Transverse colon (tissue), 4 donors: Measurements from ENCODE around the gene PLXND1. TPM values are rescaled to one million over a fixed set of nuclear protein-coding genes. Genes with fewer than 3 reads are reported as not detected.

ENCODE experiments used
- DNase-seq: peaks from one replicate; pipeline ENCODE4 v3.0.0-alpha.2; 2019
- H3K27ac ChIP-seq, 4 donors: fragments of 200-600 bp; sonication (generic); 2 replicates each; pipeline ENCODE4 v1.5.1; 2016 to 2018; ENCODE audit warnings: inconsistent platforms in 4 of 4
- H3K27me3 ChIP-seq: fragments of 200-600 bp; sonication (generic); 2 replicates; pipeline ENCODE4 v1.5.1; 2017; ENCODE audit warnings: inconsistent platforms
- H3K36me3 ChIP-seq, 4 donors: fragments of 200-600 bp; sonication (generic); 2 replicates each; pipeline ENCODE4 v1.5.1; 2017 to 2019; ENCODE audit warnings: inconsistent platforms in 4 of 4
- H3K4me1 ChIP-seq, 4 donors: fragments of 200-600 bp; sonication (generic); 2 replicates each; pipeline ENCODE4 v1.5.1; 2017 to 2020; ENCODE audit warnings: inconsistent platforms in 4 of 4
- H3K4me3 ChIP-seq, 4 donors: fragments of 200-600 bp; sonication (generic); 1 replicate in 1 of 4; 2 replicates in 3 of 4; pipeline versions ENCODE4 v1.5.1 to v1.6.1; 2017 to 2019; ENCODE audit warnings: inconsistent platforms in 4 of 4
- H3K9me3 ChIP-seq, 2 donors: fragments of 200-600 bp; sonication (generic); 2 replicates each; pipeline ENCODE4 v1.5.1; 2017 to 2019; ENCODE audit warnings: inconsistent platforms in 2 of 2
- EP300 ChIP-seq: sonication (generic); formaldehyde crosslinking; IDR thresholded peaks from one replicate; pipeline ENCODE4 v1.6.1; 2017; ENCODE audit warnings: antibody characterized with exemption, low read depth
- POLR2A ChIP-seq: fragments of 450-650 bp; IDR thresholded peaks from one replicate; pipeline ENCODE4 v1.6.1; 2016; ENCODE audit warnings: antibody characterized with exemption, mild to moderate bottlenecking, moderate library complexity
- POLR2AphosphoS5 ChIP-seq, 3 donors: sonication (generic); formaldehyde crosslinking; IDR thresholded peaks; one replicate each; pipeline ENCODE4 v1.6.1; 2016; ENCODE audit warnings: antibody characterized with exemption in 3 of 3
- WGBS, 2 donors: methylation state at CpG; one replicate each; pipeline ENCODE4 v1.1.5; 2018; ENCODE audit warnings: low coverage in 1 of 2; 5-methylcytosine and 5-hydroxymethylcytosine counted together
- in situ Hi-C, 4 donors: fragments of 200-750 bp; cut with MboI; loops; one replicate each; pipeline versions ENCODE4 v1.15.0 to v1.15.1; 2017; ENCODE audit warnings: low sequenced_read_pairs in 3 of 4, low pct_ligation_motif_present in 1 of 4, low pct_unique_long_range_greater_than_20kb in 1 of 4
- intact Hi-C: fragments of 100-400 bp; cut with DNase I; formaldehyde crosslinking; loops from one replicate; pipeline ENCODE4 v1.15.1; 2023; ENCODE audit warnings: low total_unique reads
- total RNA-seq, 4 donors: library from RNA; depleted of rRNA; stranded (reverse); fragments of >200 nt; gene quantifications; one replicate each; pipeline ENCODE4 v1.1.0, GENCODE V29; 2016
- TF ChIP-seq, protein P1 (sequence below), 5 experiments: fragments of 200-600 bp in 3 of 5; fragments of 450-650 bp in 2 of 5; sonication (generic) in 3 of 5; IDR thresholded peaks; 1 replicate in 2 of 5; 2 replicates in 3 of 5; pipeline ENCODE4 v1.5.1; 2016 to 2017; ENCODE audit warnings: antibody characterized with exemption in 5 of 5, inconsistent platforms in 3 of 5, mild to moderate bottlenecking in 2 of 5, moderate library complexity in 1 of 5

The PLXND1 gene
- total RNA-seq, 4 donors from 2014 or later: 26.4 to 71.8 (median 35.8) TPM

DNA sequence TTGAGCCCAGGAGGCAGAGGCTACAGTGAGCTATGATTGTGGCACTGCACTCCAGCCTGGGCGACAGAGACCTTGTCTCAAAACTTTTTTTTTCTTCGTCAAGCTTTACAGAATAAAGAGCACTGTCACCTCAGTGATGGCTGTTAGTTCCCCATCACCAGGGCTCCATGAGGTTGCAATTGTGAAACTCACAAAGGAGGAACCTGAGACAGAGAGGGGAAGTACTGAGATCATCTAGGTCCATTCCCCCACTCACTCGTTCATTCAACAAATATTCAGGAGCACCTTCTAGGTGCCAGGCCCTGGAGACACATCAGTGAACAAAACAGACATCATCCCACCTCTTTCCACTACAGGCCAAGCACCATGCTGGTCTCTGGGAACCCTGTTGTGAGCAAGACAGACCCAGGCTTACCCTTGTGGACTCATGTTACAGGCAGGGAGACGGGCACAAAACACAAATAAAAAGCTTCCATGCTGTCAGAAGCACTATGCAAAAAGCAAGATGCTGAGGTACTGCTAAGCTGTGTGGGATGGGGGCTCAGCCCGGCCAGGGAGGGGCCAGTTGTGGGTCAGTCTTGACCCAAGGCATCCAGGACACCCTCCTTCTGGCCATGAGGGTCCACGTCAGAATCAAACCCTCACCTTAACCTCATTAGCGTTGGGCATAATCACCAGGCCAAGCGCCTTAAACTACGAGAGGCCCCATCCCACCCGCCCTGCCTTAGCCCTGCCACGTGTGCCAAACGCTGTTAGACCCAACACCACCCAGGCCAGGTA is 80.2 kb downstream of the PLXND1 start:
- no peaks in the 10 kb centered on the region for H3K9me3 ChIP-seq
- DNase-seq: no peak
- intact Hi-C loops: no loop called here
- in situ Hi-C loops: no loop called here
- H3K36me3 ChIP-seq: no peaks in the 10 kb centered on the region
- TF ChIP-seq EP300: no peak
- TF ChIP-seq POLR2AphosphoS5 (IDR thresholded peaks at IDR 0.05): no peak
- no peak for TF ChIP-seq POLR2A
- TF ChIP-seq, protein P1, sequence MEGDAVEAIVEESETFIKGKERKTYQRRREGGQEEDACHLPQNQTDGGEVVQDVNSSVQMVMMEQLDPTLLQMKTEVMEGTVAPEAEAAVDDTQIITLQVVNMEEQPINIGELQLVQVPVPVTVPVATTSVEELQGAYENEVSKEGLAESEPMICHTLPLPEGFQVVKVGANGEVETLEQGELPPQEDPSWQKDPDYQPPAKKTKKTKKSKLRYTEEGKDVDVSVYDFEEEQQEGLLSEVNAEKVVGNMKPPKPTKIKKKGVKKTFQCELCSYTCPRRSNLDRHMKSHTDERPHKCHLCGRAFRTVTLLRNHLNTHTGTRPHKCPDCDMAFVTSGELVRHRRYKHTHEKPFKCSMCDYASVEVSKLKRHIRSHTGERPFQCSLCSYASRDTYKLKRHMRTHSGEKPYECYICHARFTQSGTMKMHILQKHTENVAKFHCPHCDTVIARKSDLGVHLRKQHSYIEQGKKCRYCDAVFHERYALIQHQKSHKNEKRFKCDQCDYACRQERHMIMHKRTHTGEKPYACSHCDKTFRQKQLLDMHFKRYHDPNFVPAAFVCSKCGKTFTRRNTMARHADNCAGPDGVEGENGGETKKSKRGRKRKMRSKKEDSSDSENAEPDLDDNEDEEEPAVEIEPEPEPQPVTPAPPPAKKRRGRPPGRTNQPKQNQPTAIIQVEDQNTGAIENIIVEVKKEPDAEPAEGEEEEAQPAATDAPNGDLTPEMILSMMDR (IDR thresholded peaks at IDR 0.05): no peak
- H3K4me3 ChIP-seq: no peak overlapping the region
- 76 to 82% methylated on average over 2 to 12 of the region's 12 CpGs for WGBS, 2 donors
- H3K27me3 ChIP-seq: no peaks in the 10 kb centered on the region
- no peaks in the 10 kb centered on the region for H3K4me1 ChIP-seq
- H3K27ac ChIP-seq: no peak overlapping the region

DNA sequence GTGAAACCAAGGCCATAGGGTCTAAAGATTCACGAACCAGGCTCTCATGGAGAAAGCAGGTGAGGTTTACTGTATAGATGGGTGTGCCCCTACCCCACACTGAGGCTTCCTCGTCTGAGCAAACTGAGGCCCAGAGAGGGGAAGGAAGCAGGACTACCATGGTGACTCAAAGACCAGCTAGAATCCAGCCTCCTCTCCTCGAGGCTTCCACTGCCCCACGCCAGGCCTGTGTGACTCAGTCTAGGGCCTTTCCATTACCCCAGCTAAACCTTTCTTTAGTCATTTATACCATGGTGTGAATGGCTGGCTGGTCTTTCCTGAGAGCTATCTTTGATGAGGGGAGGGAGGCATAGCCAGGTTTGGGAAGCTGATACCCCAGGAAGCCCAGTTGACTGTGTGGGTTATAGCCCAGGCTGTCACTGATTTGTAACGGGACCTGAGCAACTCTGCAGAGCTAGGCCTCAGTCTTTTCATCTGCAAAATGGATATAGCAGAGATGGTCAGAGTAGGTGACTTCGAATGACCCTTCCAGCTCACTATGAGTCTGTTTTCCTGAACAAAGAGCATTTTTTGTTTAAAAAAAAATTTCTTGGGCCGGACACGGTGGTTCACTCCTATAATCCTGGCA is 81.0 kb downstream of the PLXND1 start:
- H3K27ac ChIP-seq: no peak overlapping the region
- no peaks in the 10 kb centered on the region for H3K4me1 ChIP-seq
- intact Hi-C loops (no loop called here), in situ Hi-C loops (no loop called here)
- no peak overlapping the region for H3K4me3 ChIP-seq
- no peaks in the 10 kb centered on the region for H3K27me3 ChIP-seq
- no peak for DNase-seq
- WGBS, 2 donors: 72 to 90% methylated on average over 3 to 8 of the region's 8 CpGs
- H3K36me3 ChIP-seq: no peaks in the 10 kb centered on the region
- H3K9me3 ChIP-seq: no peaks in the 10 kb centered on the region
- TF ChIP-seq, protein P1 (IDR thresholded peaks at IDR 0.05): no peak
- TF ChIP-seq EP300: no peak
- no peak for TF ChIP-seq POLR2A
- no peak for TF ChIP-seq POLR2AphosphoS5 (IDR thresholded peaks at IDR 0.05)

DNA sequence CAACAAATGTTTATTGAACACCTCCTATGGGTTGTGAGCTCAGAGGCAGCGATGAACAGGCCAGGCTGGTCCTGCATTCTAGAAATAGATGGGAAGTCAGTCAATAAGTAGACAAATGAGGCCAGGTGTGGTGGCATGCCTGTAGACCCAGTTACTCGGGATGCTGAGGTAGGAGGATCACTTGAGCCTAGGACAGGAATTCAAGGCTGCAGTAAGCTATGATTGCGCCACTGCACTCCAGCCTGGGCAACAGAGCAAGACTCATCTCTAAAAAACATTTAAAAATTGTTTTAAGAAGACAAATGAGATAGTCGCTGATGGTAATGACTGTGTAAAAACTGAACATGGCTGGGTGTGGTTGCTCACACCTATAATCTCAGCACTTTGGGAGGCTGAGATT is 82.4 kb downstream of the PLXND1 start:
- intact Hi-C loops (no loop called here), in situ Hi-C loops (no loop called here)
- Histone ChIP-seq H3K27me3 (no peaks in the 10 kb centered on the region), H3K36me3 (no peaks in the 10 kb centered on the region), H3K9me3 (no peaks in the 10 kb centered on the region), H3K4me3 (no peak overlapping the region), H3K4me1 (no peaks in the 10 kb centered on the region), H3K27ac (no peak overlapping the region)
- no peak for TF ChIP-seq EP300
- TF ChIP-seq, protein P1 (IDR thresholded peaks at IDR 0.05): no peak
- no peak for TF ChIP-seq POLR2A
- TF ChIP-seq POLR2AphosphoS5 (IDR thresholded peaks at IDR 0.05): no peak
- 79 to 84% methylated on average over 2 to 4 of the region's 4 CpGs for WGBS, 2 donors
- no peak for DNase-seq

DNA sequence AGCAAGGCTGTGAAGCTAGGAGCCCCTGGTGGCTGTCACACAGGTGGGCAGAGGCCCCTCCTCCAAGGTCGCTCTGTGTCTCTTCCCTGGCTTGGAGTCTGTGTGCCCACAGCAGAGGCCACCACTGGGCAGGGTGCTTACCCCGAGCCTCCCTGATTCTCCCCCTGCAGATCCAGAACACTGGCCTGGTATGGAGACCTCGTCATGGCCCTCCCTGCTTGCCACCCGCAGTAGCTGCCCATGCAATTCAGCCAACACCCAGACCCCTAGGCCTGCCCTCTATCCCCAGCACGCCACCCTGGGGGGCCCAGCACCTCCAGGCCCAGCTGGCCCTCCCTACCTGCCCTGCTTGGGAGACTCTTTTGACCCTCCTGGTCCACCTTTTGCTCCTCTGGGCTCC is 83.5 kb downstream of the PLXND1 start:
- no peak overlapping the region for H3K27ac ChIP-seq
- in situ Hi-C loops: no loop called here
- no peaks in the 10 kb centered on the region for H3K4me1 ChIP-seq
- WGBS, 2 donors: 93% methylated on average over 4 of the region's 5 CpGs; no CpG with 5 or more reads in 1 of the 2 donors
- no peak for DNase-seq
- intact Hi-C loops: no loop called here
- no peaks in the 10 kb centered on the region for H3K27me3 ChIP-seq
- no peaks in the 10 kb centered on the region for H3K9me3 ChIP-seq
- H3K4me3 ChIP-seq: no peak overlapping the region
- no peaks in the 10 kb centered on the region for H3K36me3 ChIP-seq
- TF ChIP-seq, protein P1 (IDR thresholded peaks at IDR 0.05): no peak
- TF ChIP-seq POLR2AphosphoS5 (IDR thresholded peaks at IDR 0.05) (no peak), EP300 (no peak), POLR2A (no peak)
